ENCODE measurements around the gene DNM2.

The DNM2 gene

DNA sequence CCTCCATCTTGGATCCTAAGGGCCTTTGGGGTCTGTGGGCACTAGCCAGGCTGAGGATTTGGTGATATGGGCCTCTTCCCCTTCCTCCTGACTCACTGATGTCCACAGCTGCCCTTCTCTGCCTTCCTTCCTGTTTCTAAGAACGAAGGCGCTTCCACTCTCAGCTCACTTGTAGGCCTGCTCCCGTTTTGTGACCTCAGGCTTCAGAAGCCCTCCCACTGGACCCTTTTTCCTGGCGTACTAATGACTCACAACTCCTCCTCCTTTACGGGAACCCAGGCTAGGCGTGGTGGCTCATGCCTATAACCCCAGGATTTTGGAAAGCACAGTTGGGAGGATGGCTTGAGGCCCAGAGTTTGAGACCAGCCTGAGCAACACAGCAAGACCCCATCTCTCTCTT lies 62.5 kb downstream of the DNM2 start:
- no peak for DNase-seq

DNA sequence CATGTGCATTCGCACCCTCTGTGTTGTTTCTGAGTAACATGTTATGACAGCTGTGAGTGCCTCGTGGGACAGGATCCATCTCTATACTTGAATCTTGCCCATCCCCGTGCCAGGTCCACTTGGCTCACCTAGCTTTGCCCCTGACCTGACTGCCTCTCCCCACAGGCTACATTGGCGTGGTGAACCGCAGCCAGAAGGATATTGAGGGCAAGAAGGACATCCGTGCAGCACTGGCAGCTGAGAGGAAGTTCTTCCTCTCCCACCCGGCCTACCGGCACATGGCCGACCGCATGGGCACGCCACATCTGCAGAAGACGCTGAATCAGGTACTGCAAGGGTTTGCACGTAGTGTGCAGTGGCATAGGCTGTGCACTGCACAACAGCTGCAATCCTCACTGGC lies 64.9 kb downstream of the DNM2 start:
- DNase-seq = no peak

DNA sequence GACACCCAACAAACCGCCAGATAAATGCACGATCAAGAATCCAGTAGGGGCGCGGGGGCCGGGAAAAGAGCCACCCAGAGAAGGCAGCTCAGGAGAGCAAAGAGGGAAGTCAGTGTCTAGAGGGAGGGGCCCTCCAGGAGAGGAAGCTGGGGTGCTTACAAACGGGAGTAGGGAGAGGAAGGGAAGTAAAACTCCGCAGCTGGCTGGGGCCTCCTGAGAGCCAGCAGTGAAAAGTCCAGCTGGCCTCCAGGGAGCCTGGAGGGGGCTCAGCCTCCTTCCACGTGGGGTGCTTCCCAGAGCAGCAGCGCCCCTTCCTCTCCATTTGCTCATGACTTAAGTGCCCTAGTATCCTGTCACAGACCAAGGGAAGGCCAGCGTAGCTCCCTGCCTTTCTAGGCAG lies 66.4 kb downstream of the DNM2 start:
- DNase-seq = no peak

DNA sequence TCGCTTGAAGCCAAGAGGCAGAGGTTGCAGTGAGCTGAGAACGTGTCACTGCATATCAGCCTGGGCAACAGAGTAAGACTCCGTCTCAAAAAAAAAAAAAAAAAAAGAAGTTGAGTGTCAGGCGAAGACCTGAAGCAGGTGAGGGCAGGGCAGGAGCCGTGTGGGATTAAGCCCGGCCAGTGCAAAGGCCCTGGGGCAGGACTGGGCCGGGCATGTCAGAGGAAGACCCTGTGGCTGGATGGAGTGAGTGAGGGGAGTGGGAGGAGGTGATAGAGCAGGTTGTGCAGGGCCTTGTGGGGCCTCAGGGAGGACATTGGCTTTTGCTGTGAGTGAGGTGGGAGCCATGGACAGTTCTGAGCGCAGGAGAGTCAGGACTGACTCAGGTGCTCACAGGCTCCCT lies 70.3 kb downstream of the DNM2 start:
- no peak for DNase-seq

DNA sequence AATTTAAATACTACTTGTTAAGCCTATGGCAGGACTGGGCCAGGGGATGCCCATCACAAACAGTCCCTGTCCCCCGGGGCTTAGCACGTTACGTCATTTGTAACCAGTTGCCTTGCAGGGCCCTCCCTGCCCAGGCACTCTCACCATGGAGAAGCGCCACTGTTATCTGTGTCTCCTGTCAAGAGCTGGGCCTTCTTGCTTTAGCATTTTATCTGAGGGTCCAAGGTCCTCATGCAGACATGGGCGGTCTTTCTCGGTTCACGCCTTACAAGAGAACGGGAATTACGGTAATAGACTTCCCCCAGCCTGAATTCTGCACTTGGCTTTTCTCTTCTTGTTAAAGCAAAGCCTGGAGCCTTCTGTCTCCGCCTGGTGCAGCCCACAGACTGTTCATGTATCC lies 72.0 kb downstream of the DNM2 start:
- DNase-seq = no peak

DNA sequence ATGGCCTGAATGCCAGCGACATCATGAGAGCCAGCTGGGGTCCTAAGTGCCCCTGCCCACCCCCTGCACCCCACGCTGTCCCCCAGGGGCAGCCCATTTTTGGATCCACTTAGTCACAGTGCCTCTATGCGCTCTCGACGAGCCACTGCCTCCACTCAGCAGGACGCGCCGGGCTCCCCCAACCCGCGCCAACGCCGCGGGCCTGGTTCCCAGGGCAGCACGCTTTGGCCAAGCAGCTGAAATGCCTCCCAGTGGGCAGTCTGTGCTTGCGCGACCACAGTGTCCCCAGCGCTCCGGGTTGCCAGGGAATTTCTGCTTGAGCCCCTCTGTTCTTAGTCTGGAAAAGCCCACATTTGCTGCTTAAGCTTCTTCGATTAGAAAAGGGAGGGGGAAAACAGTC lies 78.8 kb downstream of the DNM2 start:
- no peak for DNase-seq

DNA sequence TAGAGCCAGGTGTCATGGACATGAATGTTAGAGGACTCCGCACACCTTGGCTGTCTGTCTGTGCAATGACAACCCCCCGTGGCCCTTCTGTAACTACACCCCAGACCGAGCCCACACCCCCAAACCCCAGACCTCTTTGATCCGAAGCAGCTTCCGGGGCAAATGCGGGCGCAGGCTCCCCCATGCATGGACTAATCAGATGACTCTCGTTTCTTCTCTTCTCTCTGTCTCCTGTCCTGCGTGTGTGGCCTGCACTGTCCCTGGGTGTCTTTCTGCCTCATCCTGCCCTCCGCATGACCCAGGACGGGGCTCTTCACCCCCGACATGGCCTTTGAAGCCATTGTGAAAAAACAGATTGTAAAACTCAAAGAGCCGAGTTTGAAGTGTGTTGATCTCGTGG lies 79.2 kb downstream of the DNM2 start:
- DNase-seq = peak; percentile 45

DNA sequence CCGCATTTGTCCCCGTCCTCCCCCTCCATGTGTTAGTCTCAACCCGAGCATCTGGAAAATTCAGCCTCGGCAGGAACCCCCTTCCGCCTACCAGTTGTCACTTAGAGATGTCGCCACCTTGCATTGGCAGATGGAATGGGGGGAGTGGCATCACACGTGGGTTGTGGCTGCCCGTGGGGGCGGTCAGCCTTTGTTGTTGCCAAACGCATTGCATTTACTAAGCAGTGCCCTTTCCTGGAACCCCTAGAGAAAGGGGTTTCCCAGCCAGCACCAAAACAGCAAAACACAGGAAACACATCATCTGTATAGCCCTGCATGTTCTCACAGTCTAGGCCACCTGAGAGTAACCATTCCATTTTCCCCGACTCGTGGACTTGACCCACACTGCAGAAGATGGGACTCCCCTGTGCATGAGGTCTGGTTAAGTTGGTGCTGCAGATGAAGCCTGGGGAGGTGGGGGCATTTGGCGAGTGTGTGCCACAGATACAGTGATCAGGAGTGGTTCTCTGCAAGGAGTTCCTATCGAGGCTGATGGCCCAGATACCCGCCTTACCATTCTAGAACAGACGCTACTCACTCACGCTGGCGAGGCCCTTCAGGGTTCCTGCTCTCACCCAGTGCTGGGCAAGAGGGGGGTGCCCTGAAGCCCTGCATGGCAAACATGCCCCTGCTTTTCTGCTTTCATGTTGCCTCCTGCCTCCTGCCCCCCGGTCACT lies 79.8 kb downstream of the DNM2 start:
- peak; percentile 72 for DNase-seq

DNA sequence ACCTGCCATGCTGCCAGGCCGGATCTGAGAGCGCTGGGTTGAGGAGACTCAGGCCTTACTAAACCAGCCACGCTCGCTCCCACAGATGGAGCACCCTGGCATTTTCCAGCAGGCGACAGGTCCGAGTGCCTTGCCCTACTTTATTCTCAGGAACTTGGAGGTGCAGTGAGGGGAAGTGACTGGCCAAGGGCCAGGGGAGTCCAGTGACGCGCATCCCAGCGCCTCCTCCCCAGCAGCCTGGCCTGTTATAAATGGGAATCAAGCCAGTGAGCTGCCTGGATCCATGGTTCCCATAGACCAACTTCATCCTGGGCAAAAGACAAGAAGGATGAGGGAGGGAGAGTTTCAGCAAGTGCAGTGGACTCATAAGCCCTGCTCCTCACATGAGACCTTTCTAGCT lies 82.6 kb downstream of the DNM2 start:
- DNase-seq = no peak

DNA sequence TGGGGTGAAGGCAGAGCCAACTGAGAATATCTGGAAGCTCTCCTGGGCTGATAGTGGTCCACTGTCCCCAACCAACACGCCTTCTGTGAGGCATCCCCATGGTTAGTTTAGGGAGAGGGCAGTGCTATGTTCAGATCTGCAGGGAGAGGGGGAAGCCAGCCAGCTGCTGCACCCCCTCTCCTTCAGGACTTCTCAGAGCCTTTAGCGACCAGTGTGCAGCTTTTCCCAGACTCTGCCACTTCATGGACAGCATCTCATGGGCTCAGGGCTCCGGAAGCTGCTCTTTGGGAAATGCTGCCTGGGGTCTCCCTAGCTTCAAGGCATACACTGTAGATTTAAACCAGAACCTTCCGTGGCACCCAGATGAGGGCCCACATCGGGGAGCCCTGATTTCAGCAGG lies 84.6 kb downstream of the DNM2 start:
- DNase-seq = no peak

DNA sequence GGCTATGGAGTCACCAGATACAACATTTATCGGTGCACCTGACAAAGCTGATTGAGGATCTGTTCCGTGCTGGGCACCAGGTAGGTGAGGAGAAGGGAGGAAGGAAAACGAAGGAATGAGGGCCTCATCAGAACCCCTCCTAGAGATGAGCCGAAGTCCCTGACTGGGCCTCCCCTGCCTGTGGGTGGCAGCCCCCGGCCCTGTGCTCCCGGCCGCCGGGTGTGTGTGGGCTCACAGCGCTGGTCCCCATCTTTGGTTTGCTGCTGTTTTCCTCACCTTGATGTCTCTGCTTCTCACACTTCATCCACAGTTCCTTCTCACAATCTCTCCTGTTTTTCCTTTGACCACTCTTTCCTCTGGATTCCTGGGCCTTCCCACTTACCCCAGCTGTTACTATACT lies 85.4 kb downstream of the DNM2 start:
- no peak for DNase-seq

DNA sequence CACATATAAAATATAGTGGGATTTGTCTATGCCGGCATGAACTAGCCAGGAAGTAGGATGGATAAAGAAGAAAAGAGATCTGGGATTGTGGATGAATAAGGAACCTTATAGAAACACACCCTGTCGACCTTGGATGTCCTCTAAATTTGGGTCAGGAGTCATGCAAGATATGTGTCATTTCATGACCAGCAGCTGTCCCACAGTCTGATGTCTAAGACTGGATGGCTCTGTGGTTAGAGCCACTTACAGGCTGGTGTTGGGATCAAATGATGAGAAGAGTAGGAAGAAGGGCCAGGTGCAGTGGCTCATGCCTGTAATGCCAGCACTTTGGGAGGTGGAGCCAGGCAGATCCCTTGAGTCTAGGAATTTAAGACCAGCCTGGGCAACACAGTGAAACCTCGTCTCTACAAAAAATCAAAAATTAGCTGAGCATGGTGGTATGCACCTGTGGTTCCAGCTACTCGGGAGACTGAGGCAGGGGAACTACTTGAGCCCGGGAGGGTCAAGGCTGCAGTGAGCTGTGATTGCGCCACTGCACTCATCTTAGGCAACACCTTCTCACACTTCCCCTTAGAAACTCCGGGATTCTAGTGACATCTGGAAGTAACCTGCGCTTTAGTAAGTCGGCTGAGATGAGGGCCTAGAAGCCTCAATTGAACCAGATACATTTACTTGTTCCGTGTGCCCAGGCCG lies 87.3 kb downstream of the DNM2 start:
- no peak for DNase-seq

DNA sequence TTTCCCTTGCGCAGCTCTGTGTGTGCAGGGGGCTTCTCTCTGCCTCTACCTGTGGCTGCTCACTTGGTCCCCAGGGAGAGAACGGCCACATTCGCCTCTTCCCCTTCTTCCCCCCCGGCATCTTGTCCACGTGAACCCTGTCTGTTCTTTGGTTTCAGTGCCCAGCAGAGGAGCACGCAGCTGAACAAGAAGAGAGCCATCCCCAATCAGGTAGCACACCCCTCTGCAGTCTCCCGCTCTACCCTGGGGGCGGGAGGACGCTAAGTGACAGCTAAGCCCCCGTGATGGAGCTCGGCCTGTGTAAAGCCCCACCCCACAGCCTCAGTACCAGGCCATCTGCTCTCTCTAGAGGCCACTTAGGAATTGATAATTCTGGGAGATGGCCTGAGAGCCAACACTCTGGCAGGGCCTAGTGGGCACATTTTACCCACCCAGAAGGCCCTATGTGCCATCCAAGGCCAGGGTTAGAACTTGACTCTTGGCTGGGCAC lies 87.9 kb downstream of the DNM2 start:
- no peak for DNase-seq

DNA sequence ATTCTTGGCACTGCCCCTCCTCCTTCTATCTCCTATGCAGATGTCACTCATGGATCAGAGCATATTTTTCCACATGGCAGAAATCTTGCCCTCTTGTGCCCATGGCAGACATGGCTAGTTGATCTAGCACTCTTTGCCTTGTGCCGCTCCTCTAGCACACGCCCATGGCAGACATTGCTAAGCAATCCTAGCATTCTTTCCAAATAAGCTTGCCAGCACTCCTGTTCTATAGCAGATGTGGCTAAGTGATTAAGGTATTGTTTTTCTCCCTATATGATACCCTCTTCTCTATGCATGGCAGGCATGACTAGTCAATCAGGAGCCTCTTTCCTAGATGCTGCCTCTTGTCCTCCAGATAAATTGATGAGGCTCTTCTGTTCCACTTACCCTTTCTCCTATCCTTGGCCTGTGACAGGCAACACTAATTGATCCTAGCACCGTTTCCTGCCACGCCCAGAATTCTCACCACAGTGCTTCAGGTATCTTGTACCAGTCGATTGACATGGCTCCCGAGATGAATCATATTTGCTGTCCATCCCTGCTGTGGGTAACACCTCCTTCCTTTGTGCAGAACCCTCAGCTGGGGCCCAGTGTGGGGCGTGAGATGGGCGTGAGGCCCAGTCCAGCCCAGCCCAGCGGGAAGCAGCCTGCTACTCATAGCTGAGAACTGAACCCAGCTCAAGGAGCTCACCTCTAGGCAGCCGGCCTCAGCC lies 91.2 kb downstream of the DNM2 start:
- peak; percentile 45 for DNase-seq

DNA sequence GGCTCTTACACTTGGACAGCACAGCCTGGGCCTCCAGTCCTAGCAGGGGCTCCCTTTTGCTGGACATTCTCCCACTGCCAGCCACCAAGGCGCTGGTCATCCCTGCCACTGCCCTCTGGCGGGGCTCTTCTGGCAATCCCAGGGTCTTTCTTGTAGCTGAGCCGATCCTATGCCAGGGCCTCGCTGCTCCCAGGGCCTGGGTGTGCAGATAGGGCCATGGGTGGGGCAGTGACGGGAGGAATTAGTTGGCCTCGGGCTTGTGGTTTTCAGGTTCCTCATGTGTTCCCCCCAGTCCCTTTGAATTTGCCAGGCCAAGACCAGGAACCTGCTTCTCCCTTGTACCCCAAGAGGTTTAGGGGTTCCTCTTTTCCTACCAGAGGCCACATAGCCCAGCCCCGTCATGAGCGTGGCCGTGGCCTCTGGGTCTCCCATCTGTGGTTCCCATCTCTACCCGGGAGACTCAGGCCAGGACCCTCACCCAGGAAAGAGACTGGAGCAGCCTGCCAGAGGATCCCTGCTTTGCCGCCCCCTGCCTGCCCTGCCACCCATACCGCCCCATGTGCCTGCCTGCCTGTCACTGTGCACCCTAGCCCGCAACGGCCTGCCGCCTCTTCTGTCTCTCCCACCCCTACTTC lies 91.9 kb downstream of the DNM2 start:
- no peak for DNase-seq

DNA sequence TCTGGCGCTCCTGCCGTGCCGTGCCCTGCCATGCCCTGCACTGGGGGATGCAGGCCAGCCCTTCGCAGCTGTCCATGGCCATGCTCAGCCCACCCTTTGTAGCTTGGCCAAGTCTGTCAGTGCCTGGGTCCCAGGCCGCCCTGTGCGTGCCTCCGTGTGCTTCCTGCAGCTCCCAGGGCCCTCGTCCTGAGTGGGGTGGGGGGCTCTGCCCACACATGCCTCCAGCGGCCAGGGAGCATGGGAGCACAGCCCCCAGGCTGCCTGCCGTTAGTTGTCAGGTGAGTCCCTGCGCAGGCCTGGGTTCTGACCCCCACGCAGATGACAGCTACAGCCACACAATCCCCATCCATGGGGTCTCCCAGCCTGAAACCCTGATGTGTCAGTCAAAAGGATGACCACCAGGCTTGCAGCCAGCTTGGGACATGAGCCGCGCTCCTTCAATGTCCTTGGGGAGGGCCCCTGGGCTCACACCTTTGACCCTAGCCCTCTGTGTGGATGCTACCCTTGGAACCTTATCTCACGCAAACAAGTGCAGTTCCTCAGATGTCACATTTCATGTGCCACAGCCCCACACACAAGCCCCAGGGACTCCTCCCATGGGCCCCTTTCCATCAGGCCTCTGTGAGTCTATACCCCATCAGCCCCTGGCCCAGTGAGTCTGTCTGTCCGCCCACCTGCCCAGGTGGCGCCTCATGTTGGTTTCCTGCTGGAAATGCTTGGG lies 93.7 kb downstream of the DNM2 start:
- no peak for DNase-seq

DNA sequence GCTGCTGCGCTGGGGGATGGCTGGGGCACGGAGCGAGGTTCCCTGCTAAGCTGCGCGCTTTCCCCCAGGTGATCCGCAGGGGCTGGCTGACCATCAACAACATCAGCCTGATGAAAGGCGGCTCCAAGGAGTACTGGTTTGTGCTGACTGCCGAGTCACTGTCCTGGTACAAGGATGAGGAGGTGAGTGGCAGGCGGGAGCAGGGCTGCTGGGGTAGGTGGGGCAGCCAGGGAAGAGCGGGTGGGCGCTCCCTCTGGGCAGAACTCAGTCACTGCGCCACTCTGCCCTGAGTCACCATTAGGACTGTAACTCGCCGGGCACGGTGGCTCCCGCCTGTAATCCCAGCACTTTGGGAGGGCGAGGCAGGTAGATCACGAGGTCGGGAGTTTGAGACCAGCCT lies 94.3 kb downstream of the DNM2 start:
- no peak for DNase-seq

DNA sequence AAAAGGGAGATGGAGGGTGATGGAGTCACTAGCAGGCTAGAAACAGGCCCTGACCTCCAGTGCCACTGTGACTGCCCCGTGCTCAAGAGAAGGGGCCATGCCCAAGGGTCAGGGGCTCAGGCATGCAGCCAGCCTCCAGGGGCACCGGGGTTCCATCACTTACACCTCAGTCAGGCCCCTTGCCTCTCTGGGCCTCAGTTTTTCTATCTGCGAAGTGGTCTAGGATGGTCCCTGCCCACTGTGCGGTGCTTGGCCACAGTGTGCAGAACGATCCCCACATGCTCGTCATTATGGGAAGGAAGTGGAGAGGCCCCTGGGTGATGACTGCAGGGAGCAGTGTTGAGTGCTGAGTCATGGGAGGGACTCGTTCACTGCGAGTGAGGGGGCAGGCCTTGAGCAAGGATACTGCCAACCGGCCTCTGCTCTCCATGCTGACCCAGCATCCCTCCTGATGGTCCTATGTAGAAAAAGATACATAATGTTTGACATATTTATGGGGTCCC lies 95.1 kb downstream of the DNM2 start:
- DNase-seq = no peak

DNA sequence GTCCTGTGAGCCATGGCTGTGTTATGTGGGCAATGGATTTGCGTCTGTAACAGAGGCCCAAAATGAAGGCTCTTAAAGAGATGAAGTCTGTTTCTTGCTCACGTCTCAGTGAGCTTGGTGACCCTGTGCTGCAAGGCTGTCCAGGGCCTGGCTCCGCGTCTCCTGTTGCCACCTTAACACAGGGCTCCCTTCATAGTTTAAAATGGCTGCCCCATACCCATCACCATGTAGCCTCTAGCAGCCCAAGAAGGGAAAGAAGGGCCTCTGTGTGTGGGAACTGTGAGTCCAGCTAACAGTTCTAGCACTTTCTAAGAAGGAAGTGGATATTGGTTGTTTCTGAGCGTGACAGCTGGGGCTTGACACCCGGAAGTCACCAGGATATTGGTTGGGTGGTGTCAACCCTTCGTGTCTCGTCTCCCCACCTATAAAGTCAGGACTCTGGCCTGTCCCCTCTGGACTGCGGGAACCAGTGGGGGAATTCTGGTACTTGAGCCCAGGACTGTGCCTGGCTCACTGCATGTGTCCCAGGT lies 97.2 kb downstream of the DNM2 start:
- DNase-seq = no peak

DNA sequence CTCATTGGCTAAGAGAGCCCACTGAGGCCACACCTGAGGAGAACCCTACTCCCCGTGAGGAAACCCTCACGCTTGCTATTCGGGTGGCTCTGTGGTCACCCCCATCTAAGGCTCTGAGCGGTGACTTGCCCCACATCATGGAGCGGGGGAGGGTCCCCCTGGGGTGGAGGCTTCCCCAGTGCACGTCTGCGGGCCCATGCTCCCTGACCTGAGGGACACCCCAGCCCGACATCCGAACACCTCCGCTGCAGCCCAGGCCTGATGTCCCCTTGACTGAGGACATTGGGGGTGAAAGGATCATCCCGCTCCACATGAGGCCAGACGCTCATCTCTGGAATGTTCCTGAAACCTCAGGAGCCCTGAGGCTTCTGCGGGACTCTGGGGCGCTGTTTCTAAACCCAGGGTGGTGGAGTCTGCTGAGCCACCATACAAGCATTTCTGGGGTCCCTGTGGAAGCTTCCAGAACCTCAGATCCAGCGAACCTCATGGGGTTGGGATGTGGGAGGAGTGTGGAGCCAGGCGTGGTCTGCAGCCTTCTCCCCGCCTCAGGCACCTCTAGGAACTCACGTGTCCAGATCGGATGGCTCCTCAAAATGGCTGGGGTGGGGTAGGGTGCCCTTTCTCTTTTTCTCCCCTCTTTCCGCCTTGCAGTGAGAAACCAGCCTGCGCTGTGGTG lies 98.2 kb downstream of the DNM2 start:
- no peak for DNase-seq

DNA sequence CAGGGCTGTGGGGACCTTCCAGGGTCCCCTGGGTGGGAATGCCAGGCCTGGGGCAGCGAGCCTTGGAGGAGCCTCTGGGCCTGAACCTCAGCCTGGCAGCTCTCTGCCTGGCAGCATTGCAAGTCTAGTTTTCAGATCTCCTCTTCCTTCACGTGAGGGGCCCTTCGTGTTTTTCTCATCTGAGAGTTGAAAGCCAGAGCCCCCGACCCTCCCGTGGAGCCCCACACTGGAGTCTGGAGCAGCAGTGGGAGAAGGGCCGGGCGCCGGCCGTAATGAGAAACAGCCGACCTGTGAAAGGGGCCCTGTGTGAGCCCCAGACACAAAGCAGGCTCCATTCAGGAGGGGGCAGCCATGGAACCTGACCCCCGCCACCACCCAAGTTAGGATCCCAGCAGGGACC lies 98.8 kb downstream of the DNM2 start:
- DNase-seq = no peak

Data from CD4-positive, alpha-beta T cell treated with Interleukin-6 for 4 hours (primary cell).